CD4-positive, alpha-beta T cell treated with Interleukin-6 for 4 hours (primary cell): ENCODE measurements around the gene SZRD1.

Experiments used
- DNase-seq: peaks from one replicate; pipeline ENCODE4 v3.0.0-alpha.2; 2020; ENCODE audit warnings: mixed read lengths

Gene SZRD1

GRCh38 chr1:16397120-16397519 lies 30.1 kb downstream of the SZRD1 start:
- no peak for DNase-seq

- DNase-seq: no peak
Observed at GRCh38 chr1:16398371-16398953, 31.4 kb downstream of the SZRD1 start.

- DNase-seq: no peak
Observed at GRCh38 chr1:16402742-16403141, 35.7 kb downstream of the SZRD1 start.

GRCh38 chr1:16405441-16405840 lies 38.4 kb downstream of the SZRD1 start:
- no peak for DNase-seq

- DNase-seq: no peak
Observed at GRCh38 chr1:16406868-16407267, 39.8 kb downstream of the SZRD1 start.

GRCh38 chr1:16409536-16410152 lies 42.6 kb downstream of the SZRD1 start:
- DNase-seq: no peak

- DNase-seq: no peak
Observed at GRCh38 chr1:16410803-16411202, 43.8 kb downstream of the SZRD1 start.

GRCh38 chr1:16413191-16413590 lies 46.1 kb downstream of the SZRD1 start:
- DNase-seq: no peak

GRCh38 chr1:16418823-16419425 lies 51.9 kb downstream of the SZRD1 start:
- DNase-seq: no peak

GRCh38 chr1:16420424-16421118 lies 53.5 kb downstream of the SZRD1 start:
- peak; percentile 65 for DNase-seq

- peak; percentile 9 for DNase-seq
Observed at GRCh38 chr1:16421201-16421600, 54.2 kb downstream of the SZRD1 start.

GRCh38 chr1:16422041-16422440 lies 55.0 kb downstream of the SZRD1 start:
- DNase-seq: no peak

GRCh38 chr1:16425125-16426025 lies 58.3 kb downstream of the SZRD1 start:
- no peak for DNase-seq

GRCh38 chr1:16430606-16431005 lies 63.6 kb downstream of the SZRD1 start:
- no peak for DNase-seq

GRCh38 chr1:16433030-16433429 lies 66.0 kb downstream of the SZRD1 start:
- no peak for DNase-seq

GRCh38 chr1:16434007-16434406 lies 67.0 kb downstream of the SZRD1 start:
- DNase-seq: no peak

GRCh38 chr1:16434501-16434900 lies 67.5 kb downstream of the SZRD1 start:
- DNase-seq: no peak

GRCh38 chr1:16436946-16437474 lies 70.0 kb downstream of the SZRD1 start, which contains the start of gene SPATA21:
SPATA21 (minus strand) TSS chr1:16437424; CDS start chr1:16431371, 6,053 bp downstream.
- DNase-seq: no peak

- no peak for DNase-seq
Observed at GRCh38 chr1:16438516-16438915, 71.5 kb downstream of the SZRD1 start.

- no peak for DNase-seq
Observed at GRCh38 chr1:16438924-16439323, 71.9 kb downstream of the SZRD1 start.

GRCh38 chr1:16440131-16440469 lies 73.1 kb downstream of the SZRD1 start:
- peak; percentile 4 for DNase-seq

- peak; percentile 94 for DNase-seq
Observed at GRCh38 chr1:16440470-16441281, 73.6 kb downstream of the SZRD1 start, which contains the start of gene NECAP2. NECAP2 (plus strand) TSS chr1:16440724; CDS start chr1:16440762, 38 bp downstream.
